Naive thymus-derived CD8-positive, alpha-beta T cell (primary cell): ENCODE measurements around the gene FARP1. TPM values are rescaled to one million over a fixed set of nuclear protein-coding genes. Genes with fewer than 3 reads are reported as not detected.

ENCODE experiments used
- ATAC-seq, 2 donors: fragments of 150-1000 bp; cut with Tn5 transposase in 1 of 2; sonication (Bioruptor Pico), chemical (Tn5 transposase) in 1 of 2; 1 replicate in 1 of 2; 2 replicates in 1 of 2; pipeline ENCODE4 v1.10.0; 2021; ENCODE audit warnings: mild to moderate bottlenecking in 2 of 2, moderate library complexity in 2 of 2
- POLR2A ChIA-PET: fragments of 350-600 bp; sonication (Branson Sonifier 250); formaldehyde crosslinking; loops from one replicate; lab custom pipeline; 2021; ENCODE audit warnings: antibody characterized with exemption; lab: Charles Lee
- DNase-seq, 10 donors: peaks; one replicate each; pipeline versions ENCODE4 v3.0.0 to v3.0.0-alpha.2; 2020 to 2022
- H3K27ac Mint-ChIP-seq, 10 donors: one replicate each; pipeline ENCODE4 v1.8.0; 2020 to 2022; ENCODE audit warnings: mild to moderate bottlenecking in 10 of 10, mixed read lengths in 10 of 10, moderate library complexity in 4 of 10, inconsistent platforms in 1 of 10
- H3K27me3 Mint-ChIP-seq, 5 donors: one replicate each; pipeline ENCODE4 v1.8.0; 2021 to 2022; ENCODE audit warnings: mixed read lengths in 5 of 5
- H3K36me3 Mint-ChIP-seq, 3 donors: one replicate each; pipeline ENCODE4 v1.8.0; 2020 to 2022; ENCODE audit warnings: mixed read lengths in 3 of 3, mild to moderate bottlenecking in 2 of 3, inconsistent platforms in 1 of 3
- H3K4me1 Mint-ChIP-seq, 4 donors: one replicate each; pipeline ENCODE4 v1.8.0; 2021 to 2022; ENCODE audit warnings: mixed read lengths in 4 of 4
- H3K4me3 Mint-ChIP-seq, 10 donors: one replicate each; pipeline ENCODE4 v1.8.0; 2020 to 2022; ENCODE audit warnings: mild to moderate bottlenecking in 10 of 10, mixed read lengths in 10 of 10, moderate library complexity in 6 of 10, inconsistent platforms in 1 of 10
- H3K9me3 Mint-ChIP-seq, 9 donors: one replicate each; pipeline ENCODE4 v1.8.0; 2020 to 2022; ENCODE audit warnings: mixed read lengths in 9 of 9, mild to moderate bottlenecking in 3 of 9, inconsistent platforms in 1 of 9, moderate library complexity in 1 of 9
- polyA plus RNA-seq, 3 donors: library from polyadenylated mRNA; unstranded; fragments of 300-500 nt; fragmentation: Illumina TruSeq; gene quantifications; one replicate each; pipeline ENCODE4 v1.2.3, GENCODE V29; 2021
- total RNA-seq, 8 experiments: library from RNA in 2 of 8; stranded (reverse) in 2 of 8; gene quantifications; one replicate each; pipeline ENCODE4 v1.2.3 and lab custom pipeline; 2021 to 2026

Gene FARP1
- total and polyA plus RNA-seq, 5 experiments from 2014 or later: 0.03 to 0.55 (median 0.22) TPM

DNA sequence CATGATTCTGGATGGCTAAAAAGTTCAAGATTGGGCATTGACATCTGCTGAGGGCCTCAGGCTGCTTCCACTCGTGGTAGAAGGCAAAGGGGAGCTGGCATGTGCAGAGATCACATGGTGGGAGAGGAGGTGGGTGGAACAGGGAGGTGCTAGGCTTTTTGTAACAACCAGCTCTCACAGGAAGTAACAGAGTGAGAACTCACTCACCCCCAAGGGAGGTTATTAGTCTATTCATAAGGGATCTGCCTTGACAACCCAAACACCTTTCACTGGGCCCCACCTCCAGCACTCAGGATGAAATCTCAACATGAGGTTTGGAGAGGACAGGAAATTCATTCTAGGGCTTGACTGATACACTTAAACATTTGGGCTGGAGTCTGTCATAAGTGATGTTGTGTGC is 231.9 kb downstream of the FARP1 start:
- DNase-seq (no peak), ATAC-seq (no peak)
- peaks cover 0 to 6% (median 3%) of the 10 kb centered on the region in 3 donors for H3K36me3 Mint-ChIP-seq
- POLR2A ChIA-PET: no interaction called here
- no peak overlapping the region for H3K27ac Mint-ChIP-seq
- peaks cover 2 to 24% (median 15%) of the 10 kb centered on the region in 5 donors for H3K27me3 Mint-ChIP-seq
- H3K9me3 Mint-ChIP-seq: peaks cover 0 to 6% (median 0%) of the 10 kb centered on the region in 9 donors
- H3K4me1 Mint-ChIP-seq: no peaks in the 10 kb centered on the region
- no peak overlapping the region for H3K4me3 Mint-ChIP-seq

- POLR2A ChIA-PET: no interaction called here
- Mint-ChIP-seq H3K4me3 (no peak overlapping the region), H3K27me3 (peaks cover 0 to 4% (median 1%) of the 10 kb centered on the region in 5 donors), H3K4me1 (no peaks in the 10 kb centered on the region), H3K9me3 (peaks cover 0 to 6% (median 0%) of the 10 kb centered on the region in 9 donors), H3K36me3 (peaks cover 0 to 6% (median 0%) of the 10 kb centered on the region in 3 donors), H3K27ac (no peak overlapping the region)
- ATAC-seq (no peak), DNase-seq (no peak)
Measured at GRCh38 chr13:98377635-98378378, 234.9 kb downstream of the FARP1 start.

- no peak for DNase-seq
- ATAC-seq: no peak
- H3K9me3 Mint-ChIP-seq: no peaks in the 10 kb centered on the region
- H3K36me3 Mint-ChIP-seq: no peaks in the 10 kb centered on the region
- H3K4me3 Mint-ChIP-seq: no peak overlapping the region
- POLR2A ChIA-PET: no interaction called here
- no peak overlapping the region for H3K27ac Mint-ChIP-seq
- H3K4me1 Mint-ChIP-seq: no peaks in the 10 kb centered on the region
- H3K27me3 Mint-ChIP-seq: peaks cover 7 to 36% (median 15%) of the 10 kb centered on the region in 5 donors
Measured at GRCh38 chr13:98384739-98385138, 241.8 kb downstream of the FARP1 start.

- H3K36me3 Mint-ChIP-seq: no peaks in the 10 kb centered on the region
- no peak overlapping the region for H3K27ac Mint-ChIP-seq
- POLR2A ChIA-PET: no interaction called here
- DNase-seq (no peak), ATAC-seq (no peak)
- H3K4me1 Mint-ChIP-seq: no peaks in the 10 kb centered on the region
- no peaks in the 10 kb centered on the region for H3K9me3 Mint-ChIP-seq
- peaks cover 7 to 36% (median 15%) of the 10 kb centered on the region in 5 donors for H3K27me3 Mint-ChIP-seq
- H3K4me3 Mint-ChIP-seq: no peak overlapping the region
Measured at GRCh38 chr13:98385606-98386005, 242.7 kb downstream of the FARP1 start.

DNA sequence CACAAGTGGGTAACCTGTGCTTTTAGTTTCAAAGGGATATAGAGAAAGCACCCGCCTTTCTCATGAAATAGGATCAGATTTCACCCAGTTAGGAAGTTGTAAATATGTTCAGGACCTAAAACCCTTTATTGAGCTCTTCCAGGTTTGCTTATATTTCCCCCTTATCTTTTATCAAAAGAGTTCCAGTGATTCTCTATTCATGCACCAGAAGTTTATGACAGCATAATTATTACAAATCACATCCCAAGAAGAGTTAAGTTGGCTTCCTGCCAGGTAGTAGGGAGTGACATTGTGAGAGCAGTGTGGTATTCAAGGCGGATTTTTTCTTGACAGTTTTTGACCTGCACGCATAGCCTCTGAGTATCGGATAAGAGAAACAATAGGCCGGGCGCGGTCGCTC is 243.7 kb downstream of the FARP1 start:
- no peak overlapping the region for H3K27ac Mint-ChIP-seq
- no peaks in the 10 kb centered on the region for H3K9me3 Mint-ChIP-seq
- no peaks in the 10 kb centered on the region for H3K4me1 Mint-ChIP-seq
- no peaks in the 10 kb centered on the region for H3K36me3 Mint-ChIP-seq
- ATAC-seq (no peak), DNase-seq (no peak)
- POLR2A ChIA-PET: no interaction called here
- peaks cover 9 to 36% (median 15%) of the 10 kb centered on the region in 5 donors for H3K27me3 Mint-ChIP-seq
- no peak overlapping the region for H3K4me3 Mint-ChIP-seq

DNA sequence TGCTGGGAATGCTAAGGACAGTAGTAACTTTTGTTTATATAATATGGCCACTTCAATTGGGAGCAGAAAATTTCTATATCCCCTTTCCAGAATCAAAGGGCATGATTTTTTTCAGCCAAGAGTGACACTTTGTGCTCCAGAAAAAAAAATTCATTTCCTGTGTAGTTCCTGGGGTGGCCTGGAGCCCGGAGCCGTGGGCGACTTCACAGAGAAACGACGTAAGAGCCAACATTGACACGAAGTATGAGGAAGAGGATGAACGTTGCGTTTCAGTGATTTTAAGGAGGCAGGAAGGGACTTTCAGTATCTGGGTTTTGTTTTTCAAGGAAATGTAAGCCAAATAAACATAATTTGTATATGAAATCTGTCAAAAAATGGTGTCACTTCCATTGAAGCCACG is 246.4 kb downstream of the FARP1 start:
- no peak overlapping the region for H3K27ac Mint-ChIP-seq
- POLR2A ChIA-PET: no interaction called here

DNA sequence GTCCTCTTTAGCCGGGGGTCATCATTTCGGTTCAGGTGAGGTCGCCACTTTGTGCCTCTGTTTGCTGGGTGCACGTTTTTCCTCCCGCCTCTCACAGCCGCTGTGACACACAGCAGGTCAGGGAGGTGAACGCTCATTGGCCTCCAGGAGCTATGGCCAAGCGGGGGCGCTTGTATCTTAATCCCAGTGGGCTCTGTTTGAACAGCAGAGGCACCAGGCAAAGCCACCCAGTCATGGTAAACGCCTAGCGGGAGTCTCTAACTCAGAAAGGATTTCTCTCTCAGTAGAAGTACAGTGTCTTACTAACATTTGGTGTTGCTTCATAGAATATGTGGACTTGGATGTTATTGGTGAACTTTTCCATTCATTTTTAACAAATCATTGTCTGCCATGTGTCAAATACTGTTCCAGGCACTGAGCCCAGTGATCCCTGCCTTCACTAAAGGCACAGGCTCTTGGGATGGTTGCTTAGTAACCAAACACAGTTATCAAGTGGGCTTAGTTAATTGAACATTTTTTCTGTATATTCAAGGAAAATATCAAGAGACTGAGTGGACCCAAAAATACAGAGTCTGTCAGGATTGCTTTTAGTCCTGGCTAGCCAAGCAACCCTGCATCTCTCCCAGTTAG is 247.3 kb downstream of the FARP1 start:
- Mint-ChIP-seq H3K36me3 (no peaks in the 10 kb centered on the region), H3K9me3 (no peaks in the 10 kb centered on the region), H3K27ac (no peak overlapping the region), H3K27me3 (peaks cover 5 to 29% (median 8%) of the 10 kb centered on the region in 5 donors), H3K4me1 (no peaks in the 10 kb centered on the region), H3K4me3 (no peak overlapping the region)
- DNase-seq (no peak), ATAC-seq (no peak)
- POLR2A ChIA-PET: no interaction called here

More for the DNA sequence above, 246.4 kb downstream of the FARP1 start:
- Mint-ChIP-seq H3K4me3 (no peak overlapping the region), H3K27me3 (peaks cover 8 to 35% (median 12%) of the 10 kb centered on the region in 5 donors), H3K36me3 (no peaks in the 10 kb centered on the region), H3K4me1 (no peaks in the 10 kb centered on the region), H3K9me3 (no peaks in the 10 kb centered on the region)
- ATAC-seq (no peak), DNase-seq (no peak)

DNA sequence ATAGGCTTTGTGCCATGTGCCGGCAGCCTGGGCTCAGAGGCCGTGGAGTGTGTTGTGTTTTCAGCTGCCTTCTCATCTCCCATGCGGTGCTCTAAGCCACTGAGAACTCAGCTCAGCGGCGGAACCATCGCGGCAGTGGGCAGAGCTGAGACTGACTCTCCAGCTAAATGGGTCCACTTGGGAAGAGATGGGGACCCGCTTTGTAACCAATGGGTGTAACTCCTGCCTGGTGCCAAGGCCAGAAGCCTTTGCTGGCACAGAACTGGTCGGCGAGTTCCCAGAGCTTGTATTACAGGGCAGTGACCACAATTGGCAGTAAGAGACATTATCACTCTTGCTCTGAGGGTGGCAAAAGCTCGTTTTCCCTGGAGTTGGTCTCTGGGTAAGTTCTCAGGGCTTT is 251.0 kb downstream of the FARP1 start:
- no peak for ATAC-seq
- no peak overlapping the region for H3K27ac Mint-ChIP-seq
- no peak overlapping the region for H3K4me3 Mint-ChIP-seq
- no peaks in the 10 kb centered on the region for H3K9me3 Mint-ChIP-seq
- POLR2A ChIA-PET: no interaction called here
- no peak for DNase-seq
- H3K4me1 Mint-ChIP-seq: no peaks in the 10 kb centered on the region
- peaks cover 2 to 12% (median 8%) of the 10 kb centered on the region in 5 donors for H3K27me3 Mint-ChIP-seq
- no peaks in the 10 kb centered on the region for H3K36me3 Mint-ChIP-seq

GRCh38 chr13:98394820-98395510 is 252.1 kb downstream of the FARP1 start:
- no peak overlapping the region for H3K4me3 Mint-ChIP-seq
- H3K9me3 Mint-ChIP-seq: no peaks in the 10 kb centered on the region
- POLR2A ChIA-PET: no interaction called here

DNA sequence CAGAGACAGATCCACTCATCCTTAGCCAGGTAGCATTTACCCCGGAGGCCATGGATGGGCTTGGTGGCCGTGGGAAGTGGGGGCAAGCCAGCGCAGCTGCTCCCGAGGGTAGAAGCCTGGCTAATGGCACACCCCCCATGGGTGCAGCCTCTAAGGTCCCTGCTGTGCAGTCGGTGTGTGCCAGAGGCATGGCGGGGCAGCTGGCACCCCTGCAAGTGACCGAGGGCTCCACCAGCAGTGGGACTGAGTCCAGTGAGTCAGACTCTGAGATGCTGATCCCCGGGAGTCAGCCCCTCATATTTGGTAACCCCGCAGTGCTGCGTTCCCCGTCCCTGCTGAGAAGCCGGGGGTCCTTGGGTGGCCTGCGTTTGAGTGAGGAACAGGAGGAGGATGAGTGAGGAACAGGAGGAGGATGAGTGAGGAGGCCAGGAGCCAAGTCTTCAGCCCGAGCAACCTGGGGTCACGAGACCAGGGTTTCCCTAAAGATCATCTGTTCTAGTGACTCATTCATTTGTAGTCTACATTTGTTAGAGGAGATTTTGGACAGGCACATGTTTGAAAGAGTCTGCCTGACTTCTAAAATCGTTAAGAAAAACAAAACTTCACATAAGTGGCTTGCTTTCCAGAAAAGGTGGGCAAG is 253.3 kb downstream of the FARP1 start:
- H3K36me3 Mint-ChIP-seq: no peaks in the 10 kb centered on the region
- ATAC-seq: no peak
- no peak overlapping the region for H3K27ac Mint-ChIP-seq

More at GRCh38 chr13:98394820-98395510, 252.1 kb downstream of the FARP1 start:
- ATAC-seq (no peak), DNase-seq (no peak)
- H3K27ac Mint-ChIP-seq: no peak overlapping the region
- H3K4me1 Mint-ChIP-seq: no peaks in the 10 kb centered on the region
- H3K27me3 Mint-ChIP-seq: peaks cover 2 to 10% (median 6%) of the 10 kb centered on the region in 5 donors
- no peaks in the 10 kb centered on the region for H3K36me3 Mint-ChIP-seq

GRCh38 chr13:98397221-98397620 is 254.3 kb downstream of the FARP1 start:
- DNase-seq (no peak), ATAC-seq (no peak)
- no peaks in the 10 kb centered on the region for H3K9me3 Mint-ChIP-seq
- H3K27ac Mint-ChIP-seq: no peak overlapping the region
- H3K36me3 Mint-ChIP-seq: no peaks in the 10 kb centered on the region
- no peaks in the 10 kb centered on the region for H3K4me1 Mint-ChIP-seq
- peaks cover 0 to 10% (median 6%) of the 10 kb centered on the region in 5 donors for H3K27me3 Mint-ChIP-seq
- POLR2A ChIA-PET: no interaction called here
- no peak overlapping the region for H3K4me3 Mint-ChIP-seq

More for the DNA sequence above, 253.3 kb downstream of the FARP1 start:
- H3K4me3 Mint-ChIP-seq: no peak overlapping the region
- peaks cover 0 to 10% (median 6%) of the 10 kb centered on the region in 5 donors for H3K27me3 Mint-ChIP-seq
- no peaks in the 10 kb centered on the region for H3K9me3 Mint-ChIP-seq
- DNase-seq: no peak
- no peaks in the 10 kb centered on the region for H3K4me1 Mint-ChIP-seq
- POLR2A ChIA-PET: no interaction called here

DNA sequence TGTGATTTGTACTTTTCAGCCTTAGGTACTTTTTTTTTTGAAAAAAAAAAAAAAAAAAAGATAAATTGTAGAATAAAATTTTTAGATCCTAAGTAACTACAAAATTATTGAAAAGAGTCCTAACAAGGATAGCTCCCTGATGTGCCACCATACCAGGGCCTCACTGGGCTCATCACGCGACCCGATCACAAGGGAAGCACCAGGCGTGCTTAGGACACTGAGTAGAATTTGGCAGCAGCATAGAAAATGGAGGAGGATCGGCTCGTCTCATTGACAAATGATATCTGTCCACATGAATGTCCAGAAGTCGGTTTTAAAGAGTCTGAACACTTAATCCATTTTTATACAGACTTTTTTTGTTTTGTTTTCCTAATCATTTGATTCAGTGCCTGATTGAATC is 255.0 kb downstream of the FARP1 start:
- DNase-seq (no peak), ATAC-seq (no peak)
- Mint-ChIP-seq H3K9me3 (no peaks in the 10 kb centered on the region), H3K27ac (no peak overlapping the region), H3K27me3 (peaks cover 0 to 10% (median 4%) of the 10 kb centered on the region in 5 donors), H3K4me3 (no peak overlapping the region), H3K36me3 (no peaks in the 10 kb centered on the region), H3K4me1 (no peaks in the 10 kb centered on the region)
- POLR2A ChIA-PET: no interaction called here
